GM18502 (cell line): ENCODE results near the gene MUC12.
"Not testable (repeated sequence)": the region's sequence is repeated elsewhere in the genome, so short reads cannot be mapped to it uniquely, and the experiment has no call there.

Source experiments
- ATAC-seq: cut with Tn5 transposase; IDR thresholded peaks from one replicate; pipeline ENCODE4 v1.9.1; 2021; ENCODE audit warnings: mild to moderate bottlenecking; ENCODE audit not compliant: unreplicated experiment, poor library complexity

The MUC12 gene, protein sequence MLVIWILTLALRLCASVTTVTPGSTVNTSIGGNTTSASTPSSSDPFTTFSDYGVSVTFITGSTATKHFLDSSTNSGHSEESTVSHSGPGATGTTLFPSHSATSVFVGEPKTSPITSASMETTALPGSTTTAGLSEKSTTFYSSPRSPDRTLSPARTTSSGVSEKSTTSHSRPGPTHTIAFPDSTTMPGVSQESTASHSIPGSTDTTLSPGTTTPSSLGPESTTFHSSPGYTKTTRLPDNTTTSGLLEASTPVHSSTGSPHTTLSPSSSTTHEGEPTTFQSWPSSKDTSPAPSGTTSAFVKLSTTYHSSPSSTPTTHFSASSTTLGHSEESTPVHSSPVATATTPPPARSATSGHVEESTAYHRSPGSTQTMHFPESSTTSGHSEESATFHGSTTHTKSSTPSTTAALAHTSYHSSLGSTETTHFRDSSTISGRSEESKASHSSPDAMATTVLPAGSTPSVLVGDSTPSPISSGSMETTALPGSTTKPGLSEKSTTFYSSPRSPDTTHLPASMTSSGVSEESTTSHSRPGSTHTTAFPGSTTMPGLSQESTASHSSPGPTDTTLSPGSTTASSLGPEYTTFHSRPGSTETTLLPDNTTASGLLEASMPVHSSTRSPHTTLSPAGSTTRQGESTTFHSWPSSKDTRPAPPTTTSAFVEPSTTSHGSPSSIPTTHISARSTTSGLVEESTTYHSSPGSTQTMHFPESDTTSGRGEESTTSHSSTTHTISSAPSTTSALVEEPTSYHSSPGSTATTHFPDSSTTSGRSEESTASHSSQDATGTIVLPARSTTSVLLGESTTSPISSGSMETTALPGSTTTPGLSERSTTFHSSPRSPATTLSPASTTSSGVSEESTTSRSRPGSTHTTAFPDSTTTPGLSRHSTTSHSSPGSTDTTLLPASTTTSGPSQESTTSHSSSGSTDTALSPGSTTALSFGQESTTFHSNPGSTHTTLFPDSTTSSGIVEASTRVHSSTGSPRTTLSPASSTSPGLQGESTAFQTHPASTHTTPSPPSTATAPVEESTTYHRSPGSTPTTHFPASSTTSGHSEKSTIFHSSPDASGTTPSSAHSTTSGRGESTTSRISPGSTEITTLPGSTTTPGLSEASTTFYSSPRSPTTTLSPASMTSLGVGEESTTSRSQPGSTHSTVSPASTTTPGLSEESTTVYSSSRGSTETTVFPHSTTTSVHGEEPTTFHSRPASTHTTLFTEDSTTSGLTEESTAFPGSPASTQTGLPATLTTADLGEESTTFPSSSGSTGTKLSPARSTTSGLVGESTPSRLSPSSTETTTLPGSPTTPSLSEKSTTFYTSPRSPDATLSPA (N-terminal part only)

DNA sequence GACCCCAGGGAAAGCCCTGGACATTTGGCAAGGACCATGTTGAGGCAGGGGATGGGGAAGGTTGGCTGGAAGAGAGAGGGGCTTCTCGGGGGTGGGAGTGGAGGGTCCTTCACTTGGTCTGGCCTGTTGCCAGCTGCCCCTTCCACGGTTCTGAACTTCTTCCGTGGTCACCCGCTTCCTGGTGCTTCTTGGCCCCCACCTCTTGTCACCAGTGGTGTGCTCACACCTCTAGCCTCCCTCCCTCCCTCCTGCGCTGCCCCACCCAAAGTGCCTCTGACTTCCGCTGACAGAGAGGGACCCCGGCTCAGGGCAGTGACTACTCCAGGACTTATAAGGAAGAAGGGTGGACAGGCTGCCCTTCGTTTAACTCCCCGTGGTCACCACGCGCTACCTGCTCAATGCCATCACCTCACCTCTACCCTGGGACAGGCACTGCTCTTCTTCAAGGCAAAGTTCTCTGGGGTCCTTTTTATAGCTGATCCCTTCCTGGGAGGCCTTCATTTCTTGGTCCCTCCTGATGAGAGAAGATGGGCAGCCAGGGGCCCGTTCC lies at the start of gene MUC12:
Gene MUC12, plus strand, starts transcription at position 500 of the 550 bp plus-strand sequence. CDS start 58 bp downstream, outside the sequence.
- ATAC-seq = no peak

DNA sequence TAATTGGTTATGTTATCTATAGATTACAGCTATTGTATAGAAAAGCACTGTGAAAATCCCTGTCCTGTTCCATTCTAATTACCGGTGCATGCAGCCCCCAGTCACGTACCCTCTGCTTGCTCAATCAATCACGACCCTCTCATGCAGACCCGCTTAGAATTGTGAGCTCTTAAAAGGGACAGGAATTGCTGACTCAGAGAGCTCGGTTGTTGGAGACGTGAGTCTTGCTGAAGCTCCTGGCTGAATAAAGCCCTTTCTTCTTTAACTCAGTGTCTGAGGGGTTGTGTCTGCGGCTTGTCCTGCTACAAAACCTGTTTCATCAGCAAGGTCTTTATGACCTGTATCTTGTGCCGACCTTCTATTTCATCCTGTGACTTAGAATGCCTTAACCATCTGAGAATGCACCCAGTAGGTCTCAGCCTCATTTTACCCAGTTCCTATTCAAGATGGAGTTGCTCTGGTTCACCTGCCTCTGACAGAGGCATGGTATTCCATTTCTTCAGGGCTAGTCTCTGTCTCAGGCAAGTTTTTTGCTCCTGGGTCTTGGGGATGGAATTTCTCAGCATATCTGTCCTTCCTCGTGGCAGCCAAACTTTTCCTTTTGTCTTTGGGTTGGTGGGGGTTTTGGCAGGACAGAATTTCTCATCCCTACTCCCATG lies 49.5 kb upstream of the MUC12 start:
- not testable (repeated sequence) for ATAC-seq

DNA sequence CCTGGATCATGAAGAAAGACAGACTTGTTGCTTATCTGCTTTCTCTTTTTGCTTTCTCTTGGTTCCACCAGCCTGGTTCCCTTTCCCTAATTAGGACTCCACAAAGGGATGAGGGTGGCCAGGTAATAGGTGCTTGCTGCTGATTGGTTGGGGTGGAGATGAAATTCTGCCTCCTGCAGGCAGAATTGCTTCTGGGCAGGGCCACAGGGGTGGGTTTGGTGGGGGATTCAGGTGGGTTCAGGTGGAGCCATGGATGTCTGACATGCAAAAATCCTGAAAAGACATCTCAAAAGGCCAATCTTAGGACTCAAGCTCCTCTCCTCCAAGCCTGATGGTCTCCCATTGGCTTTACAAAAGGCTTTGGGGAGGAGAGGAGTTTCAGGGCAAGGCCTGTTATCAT lies 48.3 kb upstream of the MUC12 start:
- no peak for ATAC-seq

DNA sequence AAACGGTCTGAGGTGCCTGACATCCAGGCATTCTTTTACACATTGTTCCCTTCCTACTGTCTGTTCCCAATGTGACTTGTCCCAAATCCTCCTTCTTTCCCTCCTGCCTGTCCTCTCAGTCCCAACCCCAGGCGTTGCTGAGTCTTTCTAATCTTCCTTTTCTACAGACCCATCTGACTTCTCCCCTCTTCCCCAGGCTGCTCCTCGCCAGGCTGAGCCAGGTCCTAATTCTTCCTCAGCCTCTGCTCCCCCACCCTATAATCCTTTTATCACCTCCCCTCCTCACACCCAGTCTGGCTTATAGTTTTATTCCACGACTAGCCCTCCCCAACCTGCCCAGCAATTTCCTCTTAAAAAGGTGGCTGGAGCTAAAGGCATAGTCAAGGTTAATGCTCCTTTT lies 45.7 kb upstream of the MUC12 start:
- not testable (repeated sequence) for ATAC-seq

DNA sequence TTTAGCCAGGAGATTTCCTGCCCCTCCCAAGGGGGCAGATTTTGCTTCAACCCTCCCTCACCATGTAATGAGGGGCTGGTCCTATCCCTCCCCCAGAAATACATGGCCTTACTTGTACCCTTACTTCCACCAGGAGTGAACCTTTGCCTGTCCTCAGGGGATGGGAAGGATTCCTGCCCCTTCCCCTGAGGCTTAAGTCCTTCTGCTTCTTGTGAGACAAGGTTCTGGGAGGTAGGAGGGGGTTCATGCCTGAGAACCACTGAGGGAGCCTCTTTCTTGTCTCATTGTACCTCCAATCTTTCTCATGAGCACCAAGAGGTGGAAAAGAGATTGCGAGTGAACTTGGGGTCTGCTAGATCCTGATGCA lies 39.6 kb upstream of the MUC12 start:
- no peak for ATAC-seq

DNA sequence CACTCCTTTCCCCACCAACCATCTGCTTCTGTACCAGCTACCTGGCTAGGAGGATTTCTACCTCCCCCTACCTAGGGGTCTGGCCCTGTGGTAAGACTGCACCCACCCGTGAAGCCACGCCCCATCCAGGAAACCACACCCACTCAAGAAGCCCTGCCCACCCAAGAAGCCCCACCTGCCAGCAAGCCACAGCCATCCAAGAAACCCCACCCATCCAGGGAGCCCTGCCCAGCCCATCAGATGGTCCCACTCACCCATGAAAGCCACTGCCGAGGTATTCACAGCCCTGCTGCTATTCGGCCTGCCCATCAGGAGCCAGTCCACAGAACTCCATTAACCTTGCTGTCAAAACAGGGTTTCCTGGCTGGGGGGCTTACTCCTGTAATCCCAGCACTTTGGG lies 35.6 kb upstream of the MUC12 start:
- no peak for ATAC-seq

DNA sequence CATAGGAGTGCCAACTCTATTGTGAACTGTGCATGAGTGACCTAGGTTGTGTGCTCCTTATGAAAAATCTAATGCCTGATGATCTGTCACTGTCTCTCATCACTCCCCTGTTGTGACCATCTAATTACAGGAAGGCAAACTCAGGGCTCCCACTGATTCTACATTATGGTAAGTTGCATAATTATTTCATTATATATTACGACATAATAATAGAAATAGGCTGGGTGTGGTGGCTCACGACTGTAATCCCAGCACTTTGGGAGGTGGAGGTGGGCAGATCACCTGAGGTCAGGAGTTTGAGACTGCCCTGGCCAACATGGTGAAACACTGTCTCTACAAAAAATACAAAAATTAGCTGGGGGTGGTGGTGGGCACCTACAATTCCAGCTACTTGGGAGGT lies 34.0 kb upstream of the MUC12 start:
- ATAC-seq = not testable (repeated sequence)

DNA sequence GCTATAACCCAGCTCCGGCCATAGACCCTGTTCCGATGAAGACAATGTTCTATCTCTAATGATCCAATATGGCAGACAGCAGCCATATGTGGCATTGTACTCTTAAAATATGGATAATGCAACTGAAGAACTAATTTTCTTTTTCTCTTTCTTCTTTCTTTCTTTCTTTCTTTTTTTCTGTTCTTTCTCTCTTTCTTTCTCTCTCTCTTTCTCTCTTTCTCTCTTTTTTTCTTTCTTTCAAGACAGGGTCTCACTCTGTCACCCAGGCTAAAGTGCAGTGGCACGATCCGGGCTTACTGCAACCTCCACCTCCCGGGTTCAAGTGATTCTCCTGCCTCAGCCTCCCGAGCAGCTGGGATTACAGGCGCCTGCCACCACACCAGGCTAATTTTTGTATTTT lies 33.2 kb upstream of the MUC12 start:
- not testable (repeated sequence) for ATAC-seq

DNA sequence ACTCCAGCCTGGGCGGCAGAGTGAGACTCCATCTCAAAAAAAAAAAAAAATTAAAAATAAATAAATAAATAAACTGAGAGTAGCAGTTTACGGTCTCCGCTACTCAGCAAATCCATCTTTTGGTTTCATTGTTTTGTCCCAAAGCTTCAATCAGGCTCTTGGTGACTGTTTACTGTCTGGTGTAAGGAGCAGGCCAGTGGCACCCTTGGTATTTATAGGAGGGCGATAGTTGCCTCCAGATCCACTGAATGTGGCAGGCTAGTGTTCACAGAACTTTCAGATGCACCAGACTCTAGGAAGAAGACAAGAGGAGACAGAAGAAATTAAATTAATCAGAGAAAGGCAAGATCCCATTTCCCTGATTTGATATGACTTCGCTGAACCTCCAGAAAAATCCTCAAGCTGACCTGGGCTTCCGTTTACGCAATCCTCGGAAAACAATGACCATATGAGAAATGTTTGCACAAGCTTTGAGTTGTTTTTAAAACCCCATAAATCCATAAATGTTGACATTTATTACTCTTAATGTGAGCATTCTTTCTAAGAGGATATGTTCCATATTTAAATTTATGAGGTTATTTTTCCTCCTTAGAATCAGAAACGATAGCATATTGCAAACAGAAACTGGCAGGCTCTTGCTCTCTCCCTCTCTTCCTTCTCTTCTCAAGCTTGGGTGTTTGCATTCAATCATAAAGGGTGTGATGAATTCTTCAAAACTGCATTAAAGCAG lies 27.2 kb upstream of the MUC12 start:
- no peak for ATAC-seq

DNA sequence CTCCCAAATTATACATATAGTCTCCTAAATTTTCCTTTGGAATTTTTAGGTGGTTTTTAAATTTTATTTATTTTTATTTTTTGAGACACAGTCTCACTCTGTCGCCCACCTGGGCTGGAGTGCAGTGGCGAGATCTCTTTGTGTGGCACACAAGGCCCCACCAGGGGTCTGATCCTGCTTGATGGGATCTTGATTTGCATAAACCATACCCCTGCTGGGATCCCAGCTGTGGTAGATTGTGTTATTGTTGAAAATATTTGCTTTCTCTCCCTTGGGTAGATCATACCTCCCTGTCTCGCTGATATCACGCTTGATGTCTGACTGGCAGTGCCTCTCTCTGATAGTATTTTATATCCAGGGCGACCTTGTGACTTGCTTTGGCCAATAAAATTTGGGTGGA lies 25.7 kb upstream of the MUC12 start:
- no peak for ATAC-seq

DNA sequence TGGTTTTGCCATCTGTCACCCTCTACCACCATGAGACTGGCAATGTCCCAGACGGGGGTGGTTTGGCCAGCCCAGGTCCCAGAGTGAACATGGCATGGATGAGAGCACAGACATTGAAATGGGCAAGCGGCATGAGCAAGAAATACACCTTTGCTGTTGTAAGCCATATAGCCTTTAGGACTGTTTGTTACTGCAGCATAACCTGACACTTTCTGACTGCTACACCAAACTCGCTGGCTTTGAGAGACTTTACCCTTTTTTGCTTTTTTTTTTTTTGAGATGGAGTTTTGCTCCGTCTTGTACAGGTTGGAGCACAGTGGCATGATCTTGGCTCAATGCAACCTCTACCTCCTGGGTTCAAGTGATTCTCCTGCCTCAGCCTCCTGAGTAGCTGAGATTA lies 25.2 kb upstream of the MUC12 start:
- no peak for ATAC-seq

DNA sequence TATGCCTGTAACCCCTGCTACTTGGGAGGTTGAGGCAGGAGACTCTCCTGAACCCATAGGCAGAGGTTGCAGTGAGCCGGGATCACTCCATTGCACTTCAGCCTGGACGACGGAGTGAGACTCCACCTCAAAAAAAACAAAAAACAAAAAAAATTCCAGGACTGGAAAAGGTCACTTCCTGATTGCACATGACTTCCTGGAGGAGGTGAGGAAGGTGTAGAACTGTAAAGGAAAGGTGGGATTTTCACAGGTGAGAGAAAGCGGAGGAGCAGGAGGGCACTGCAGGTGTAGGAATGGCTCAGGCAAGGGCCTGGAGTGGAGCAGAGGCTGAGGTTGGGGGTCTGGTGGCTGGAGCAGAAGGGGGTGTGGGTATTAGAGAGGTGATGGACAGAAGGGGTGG lies 23.3 kb upstream of the MUC12 start:
- ATAC-seq = no peak

DNA sequence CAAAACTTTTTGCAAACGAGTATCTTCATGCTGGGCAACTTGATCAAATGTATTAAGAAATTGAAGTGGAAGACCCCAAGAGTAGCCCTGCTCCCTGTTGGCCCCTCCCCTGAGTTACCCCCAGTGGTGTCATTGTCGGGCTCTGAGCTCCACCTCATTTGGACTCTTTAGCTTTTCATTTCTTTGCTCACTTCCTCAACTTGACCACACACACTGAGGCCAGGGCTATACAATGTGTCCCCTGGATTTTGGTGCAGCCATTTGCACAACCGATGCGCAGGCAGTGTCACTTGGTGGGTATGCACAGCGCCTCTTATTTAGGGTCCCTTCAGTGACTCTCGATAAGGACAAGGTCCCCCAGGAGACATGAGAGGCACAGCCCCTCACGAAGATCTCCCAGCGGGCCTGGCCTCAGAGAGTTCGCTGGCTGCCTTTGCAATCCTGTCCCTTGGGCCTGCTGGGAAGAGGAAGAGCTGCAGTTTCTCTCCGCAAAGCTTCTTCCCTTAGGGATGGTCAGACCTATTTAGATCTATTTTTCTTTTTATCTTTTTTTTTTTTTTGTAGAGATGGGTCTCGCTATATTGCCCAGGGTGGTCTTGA lies 22.5 kb upstream of the MUC12 start:
- no peak for ATAC-seq

DNA sequence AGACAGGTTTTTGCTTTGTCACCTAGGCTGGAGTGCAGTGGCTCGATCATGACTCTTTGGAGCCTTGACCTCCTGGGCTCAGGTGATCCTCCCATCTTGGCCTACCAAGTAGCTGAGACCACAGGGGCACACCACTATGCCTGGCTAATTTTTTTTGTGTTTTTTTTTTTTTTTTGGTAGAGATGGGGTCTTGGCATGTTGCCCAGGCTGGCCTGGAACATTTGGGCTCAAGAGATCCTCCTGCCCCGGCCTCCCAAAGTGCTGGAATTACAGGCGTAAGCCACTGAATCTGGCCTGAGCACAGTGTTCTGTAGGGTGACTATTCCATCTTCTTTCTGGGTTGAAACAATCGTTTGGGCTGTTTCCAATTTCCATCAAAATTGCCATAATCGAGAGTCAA lies 21.6 kb upstream of the MUC12 start:
- ATAC-seq = no peak

DNA sequence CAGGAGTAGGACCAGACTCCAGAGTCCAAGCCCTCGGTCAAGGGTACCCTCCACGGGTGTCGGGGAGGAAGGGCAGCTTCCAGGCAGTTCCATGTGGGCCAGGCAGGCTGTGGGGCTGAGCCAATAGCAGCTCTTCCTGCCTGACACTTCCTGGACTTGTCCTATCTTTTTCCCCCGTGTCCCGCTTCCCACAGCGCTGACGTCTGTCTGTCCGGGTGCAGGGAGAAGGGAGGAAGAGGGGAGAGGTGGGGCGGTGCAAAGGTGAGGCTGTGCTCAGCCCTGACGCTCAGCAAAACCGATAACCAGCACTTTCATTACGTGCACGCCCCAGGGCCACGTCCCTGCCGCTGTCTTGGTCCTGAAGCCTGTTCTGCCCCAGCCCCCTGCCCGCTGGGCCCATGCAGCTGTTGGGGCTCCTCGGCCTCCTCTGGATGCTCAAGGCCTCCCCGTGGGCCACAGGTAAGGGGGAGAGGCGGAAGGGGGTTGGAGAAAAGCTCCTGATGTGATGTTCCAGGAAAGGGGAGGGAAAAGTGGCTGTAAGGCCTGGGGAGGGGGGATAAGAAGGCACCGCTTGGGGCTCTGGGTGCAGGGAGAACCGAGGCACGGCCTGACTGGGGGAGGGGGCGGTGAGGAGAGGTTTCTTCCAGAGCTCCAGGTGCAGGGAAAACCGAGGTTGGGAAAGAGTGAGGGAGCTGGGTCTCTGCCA lies 20.0 kb upstream of the MUC12 start, which contains the start of gene MUC3A:
Gene MUC3A, plus strand, starts transcription at position 308 of the 706 bp plus-strand sequence. Its CDS starts 91 bp downstream, at position 399.
- no peak for ATAC-seq

DNA sequence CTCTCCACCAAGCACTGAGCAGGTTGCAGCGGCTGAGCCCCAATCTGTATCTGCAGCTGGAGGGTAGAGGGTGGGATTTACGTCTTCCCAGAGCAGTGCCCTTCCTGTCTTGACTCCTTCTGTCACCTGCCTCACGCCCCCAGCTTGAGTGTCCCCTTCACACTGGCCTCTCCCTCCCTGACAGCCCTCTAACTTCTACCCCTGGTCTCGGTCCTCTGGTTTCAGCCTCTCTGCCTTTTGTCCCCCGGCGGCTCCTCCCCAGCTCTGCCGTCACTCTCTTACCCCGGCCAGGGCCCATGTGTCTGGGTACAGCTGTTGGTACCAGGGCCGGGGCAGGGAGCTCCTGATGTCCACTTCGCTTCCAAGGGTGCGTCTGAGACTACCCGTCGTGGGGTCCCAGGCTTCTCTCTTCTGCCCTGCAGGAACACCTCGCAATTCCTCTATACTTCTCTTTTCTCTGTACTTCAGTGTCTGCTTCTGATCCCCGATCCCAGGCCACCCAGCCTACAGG lies 19.4 kb upstream of the MUC12 start:
- ATAC-seq = no peak

DNA sequence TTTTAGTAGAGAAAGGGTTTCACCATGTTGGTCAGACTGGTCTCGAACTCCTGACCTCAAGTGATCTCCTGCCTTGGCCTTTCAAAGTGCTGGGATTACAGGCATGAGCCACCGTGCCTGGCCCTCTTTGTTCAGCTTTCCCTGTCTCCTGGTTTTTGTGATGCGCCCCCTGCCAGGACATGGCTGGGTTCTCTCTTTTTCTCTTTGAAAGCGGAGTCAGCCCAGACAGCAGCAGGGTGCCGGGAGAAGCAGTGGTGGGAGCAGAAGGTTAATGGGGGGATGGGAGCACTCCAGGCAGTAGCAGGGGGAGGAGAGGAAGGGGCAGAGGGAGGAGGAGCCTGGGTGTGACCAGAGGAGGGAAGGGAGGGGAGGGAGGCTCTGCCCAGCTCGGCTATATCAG lies 18.2 kb upstream of the MUC12 start:
- no peak for ATAC-seq
